ENCODE results near the gene PBOV1.

PBOV1 gene

GRCh38 chr6:138218449-138218848 is at the start of gene PBOV1:
Gene PBOV1 (minus strand): TSS chr6:138218491. CDS start chr6:138218395, 96 bp downstream.
- ATAC-seq, result no peak

GRCh38 chr6:138266095-138266494 is 47.8 kb upstream of the PBOV1 start:
- ATAC-seq, result no peak

- ATAC-seq, result no peak
These were observed 46.1 kb upstream of the PBOV1 start for GRCh38 chr6:138264372-138264880.

- no peak for ATAC-seq
These were observed 45.7 kb upstream of the PBOV1 start for GRCh38 chr6:138263963-138264362.

- ATAC-seq, result no peak
These were observed 43.0 kb upstream of the PBOV1 start for GRCh38 chr6:138261116-138261780.

GRCh38 chr6:138258991-138259390 is 40.7 kb upstream of the PBOV1 start:
- ATAC-seq, result no peak

GRCh38 chr6:138258197-138258596 is 39.9 kb upstream of the PBOV1 start:
- no peak for ATAC-seq

GRCh38 chr6:138257638-138258040 is 39.3 kb upstream of the PBOV1 start:
- ATAC-seq, result no peak

GRCh38 chr6:138255443-138255842 is 37.2 kb upstream of the PBOV1 start:
- ATAC-seq, result no peak

GRCh38 chr6:138253731-138254130 is 35.4 kb upstream of the PBOV1 start:
- no peak for ATAC-seq

GRCh38 chr6:138250513-138251247 is 32.4 kb upstream of the PBOV1 start:
- ATAC-seq, result no peak

GRCh38 chr6:138250053-138250452 is 31.8 kb upstream of the PBOV1 start:
- ATAC-seq, result no peak

GRCh38 chr6:138248878-138249277 is 30.6 kb upstream of the PBOV1 start:
- no peak for ATAC-seq

- no peak for ATAC-seq
These were observed 29.7 kb upstream of the PBOV1 start for GRCh38 chr6:138248011-138248410.

GRCh38 chr6:138246650-138247440 is 28.6 kb upstream of the PBOV1 start:
- no peak for ATAC-seq

GRCh38 chr6:138245751-138246150 is 27.5 kb upstream of the PBOV1 start:
- ATAC-seq, result no peak

GRCh38 chr6:138242987-138243592 is 24.8 kb upstream of the PBOV1 start:
- ATAC-seq, result no peak

- ATAC-seq, result no peak
These were observed 23.6 kb upstream of the PBOV1 start for GRCh38 chr6:138241934-138242333.

- no peak for ATAC-seq
These were observed 23.1 kb upstream of the PBOV1 start for GRCh38 chr6:138241381-138241780.

- no peak for ATAC-seq
These were observed 22.4 kb upstream of the PBOV1 start for GRCh38 chr6:138240476-138241245.

- ATAC-seq, result no peak
These were observed 21.5 kb upstream of the PBOV1 start for GRCh38 chr6:138239774-138240173.

- ATAC-seq, result no peak
These were observed 20.1 kb upstream of the PBOV1 start for GRCh38 chr6:138238368-138238767.

All from activated CD4-positive, CD25-positive, alpha-beta regulatory T cell treated with anti-CD3 and anti-CD28 coated beads, Interleukin-2, amount 50 U/mL, for 24 hours (primary cell).